PC-9 (cell line): ENCODE data around the gene KIF17. TPM values are rescaled to one million over a fixed set of nuclear protein-coding genes. Genes with fewer than 3 reads are reported as not detected.

Experiments
- BruUV-seq: library from RNA; stranded (reverse); fragments of 400-500 nt; replicated peaks from 2 replicates; lab custom pipeline; 2021; lab: Mats Ljungman, UMichigan
- CTCF ChIA-PET: fragments of 300-600 bp; sonication (Branson Sonifier 250); formaldehyde crosslinking; loops from one replicate; lab custom pipeline; 2022; ENCODE audit warnings: antibody characterized with exemption; lab: Charles Lee
- POLR2A ChIA-PET: fragments of 300-600 bp; sonication (Branson Sonifier 250); formaldehyde crosslinking; loops from one replicate; lab custom pipeline; 2022; ENCODE audit warnings: antibody characterized with exemption; ENCODE audit not compliant: unreplicated experiment; lab: Charles Lee
- DNase-seq, 2 experiments: peaks; one replicate each; pipeline versions ENCODE4 v3.0.0 to v3.0.0-alpha.2; 2015 to 2022; ENCODE audit warnings: mixed read lengths in 1 of 2
- H2AFZ ChIP-seq: fragments of 200-600 bp; sonication (generic); 2 replicates; pipeline ENCODE4 v1.8.1; 2017; ENCODE audit warnings: antibody characterized with exemption
- H3F3A ChIP-seq: fragments of 200-600 bp; sonication (generic); 2 replicates; pipeline ENCODE4 v1.8.1; 2017; ENCODE audit warnings: antibody characterized with exemption, mild to moderate bottlenecking, low read depth; ENCODE audit not compliant: insufficient read depth
- H3K27ac ChIP-seq: fragments of 200-600 bp; sonication (generic); 2 replicates; pipeline ENCODE4 v1.6.1; 2016; ENCODE audit warnings: mixed run types
- H3K27me3 ChIP-seq: fragments of 200-600 bp; sonication (generic); 2 replicates; pipeline ENCODE4 v1.6.1; 2016; ENCODE audit warnings: low read depth, mixed run types; ENCODE audit not compliant: insufficient read depth
- H3K36me3 ChIP-seq: fragments of 200-600 bp; sonication (generic); 2 replicates; pipeline ENCODE4 v1.6.1; 2016; ENCODE audit warnings: low read depth, mixed run types
- H3K4me1 ChIP-seq: fragments of 200-600 bp; sonication (generic); replicated peaks from 2 replicates; pipeline ENCODE4 v1.6.1; 2016; ENCODE audit warnings: mixed run types; ENCODE audit not compliant: insufficient read depth
- H3K4me2 ChIP-seq: fragments of 200-600 bp; sonication (generic); 2 replicates; pipeline ENCODE4 v1.6.1; 2017; ENCODE audit warnings: mixed run types
- H3K4me3 ChIP-seq: fragments of 200-600 bp; sonication (generic); 2 replicates; pipeline ENCODE4 v1.6.1; 2016; ENCODE audit warnings: mixed run types
- H3K79me2 ChIP-seq: fragments of 200-600 bp; sonication (generic); 2 replicates; pipeline ENCODE4 v1.6.1; 2017; ENCODE audit warnings: low read depth, mixed run types
- H3K9me2 ChIP-seq: fragments of 200-600 bp; sonication (generic); 2 replicates; pipeline ENCODE4 v1.8.1; 2017; ENCODE audit warnings: mild to moderate bottlenecking; ENCODE audit not compliant: insufficient read depth
- H3K9me3 ChIP-seq: fragments of 200-600 bp; sonication (generic); 2 replicates; pipeline ENCODE4 v1.8.1; 2016; ENCODE audit warnings: low read depth; ENCODE audit not compliant: insufficient read depth
- H4K20me1 ChIP-seq: fragments of 200-600 bp; sonication (generic); 2 replicates; pipeline ENCODE4 v1.8.1; 2017; ENCODE audit not compliant: insufficient read depth
- CTCF ChIP-seq: fragments of 200-600 bp; sonication (generic); conservative IDR thresholded peaks from 2 replicates; pipeline ENCODE4 v1.6.1; 2017; ENCODE audit warnings: mixed run types, antibody characterized with exemption, mild to moderate bottlenecking, moderate library complexity
- EZH2 ChIP-seq: fragments of 200-600 bp; sonication (generic); IDR thresholded peaks from 2 replicates; pipeline ENCODE4 v1.8.0; 2017; ENCODE audit warnings: antibody characterized with exemption, low read depth
- intact Hi-C: fragments of 100-400 bp; cut with micrococcal nuclease; formaldehyde crosslinking; loops from one replicate; pipeline ENCODE4 v1.10.0; 2022; ENCODE audit not compliant: unreplicated experiment
- total RNA-seq: library from RNA; stranded (reverse); gene quantifications from 2 replicates; pipeline ENCODE4 v1.2.3, GENCODE V29; 2021

The KIF17 gene
- total RNA-seq, 1 experiment from 2014 or later: 1.2 TPM

- Histone ChIP-seq H3K36me3 (no peaks in the 10 kb centered on the region), H3K27me3 (no peaks in the 10 kb centered on the region), H3K4me2 (no peak overlapping the region), H2AFZ (no peak overlapping the region), H3F3A (0 out of 2 replicates have a peak, but pooled peaks cover 10% of the 10 kb centered on the region), H3K4me3 (no peak overlapping the region), H3K79me2 (no peaks in the 10 kb centered on the region), H3K4me1 (peaks cover 19% of the 10 kb centered on the region), H3K27ac (no peak overlapping the region), H4K20me1 (no peaks in the 10 kb centered on the region), H3K9me3 (no peaks in the 10 kb centered on the region), H3K9me2 (no peaks in the 10 kb centered on the region)
- TF ChIP-seq EZH2 (no peak), CTCF (no peak)
- ChIA-PET CTCF (no interaction called here), POLR2A (no interaction called here)
- DNase-seq: no peak
- intact Hi-C loops: loop anchor here (5.0 to 10.0 kb wide), 2 partner anchors 53 to 706 kb away; partner anchors contain the start of gene PLA2G2E
- BruUV-seq: no TSS peak
Measured at GRCh38 chr1:20630729-20631128, 87.1 kb downstream of the KIF17 start.

DNA sequence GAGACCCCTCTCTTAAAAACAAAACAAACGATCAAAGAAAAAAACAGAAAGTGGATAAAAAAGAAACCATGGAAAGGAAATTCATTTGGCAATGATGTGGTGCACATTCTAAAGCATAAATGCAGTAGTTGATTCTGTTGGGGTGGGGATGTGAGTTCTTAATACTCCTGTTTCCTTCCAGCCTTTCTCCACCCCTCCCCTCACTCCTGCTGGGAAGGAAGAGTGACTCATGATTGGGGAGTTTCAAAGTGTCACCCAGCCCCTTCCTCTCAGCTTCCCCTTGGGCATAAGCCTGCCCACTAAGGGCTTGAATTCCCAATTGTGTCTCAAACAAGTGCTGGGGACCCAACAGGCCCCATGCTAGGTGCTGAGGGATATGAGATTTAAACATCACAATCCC lies 91.3 kb downstream of the KIF17 start:
- no peaks in the 10 kb centered on the region for H3K27me3 ChIP-seq
- H2AFZ ChIP-seq: no peak overlapping the region
- TF ChIP-seq EZH2: no peak
- no peak for TF ChIP-seq CTCF
- H4K20me1 ChIP-seq: no peaks in the 10 kb centered on the region
- H3K79me2 ChIP-seq: no peaks in the 10 kb centered on the region
- BruUV-seq: no TSS peak
- no peak for DNase-seq
- no peak overlapping the region for H3K4me2 ChIP-seq
- ChIA-PET POLR2A (no interaction called here), CTCF (no interaction called here)
- intact Hi-C loops: no loop called here
- H3K9me3 ChIP-seq: no peaks in the 10 kb centered on the region
- no peak overlapping the region for H3K27ac ChIP-seq
- H3K4me3 ChIP-seq: no peak overlapping the region
- no peaks in the 10 kb centered on the region for H3K36me3 ChIP-seq
- no peaks in the 10 kb centered on the region for H3F3A ChIP-seq
- no peaks in the 10 kb centered on the region for H3K4me1 ChIP-seq
- no peaks in the 10 kb centered on the region for H3K9me2 ChIP-seq

- Histone ChIP-seq H3K27ac (no peak overlapping the region), H3F3A (no peaks in the 10 kb centered on the region), H3K79me2 (no peaks in the 10 kb centered on the region), H3K9me3 (no peaks in the 10 kb centered on the region), H3K27me3 (no peaks in the 10 kb centered on the region), H3K4me2 (no peak overlapping the region), H2AFZ (no peak overlapping the region), H3K36me3 (no peaks in the 10 kb centered on the region), H4K20me1 (no peaks in the 10 kb centered on the region), H3K9me2 (no peaks in the 10 kb centered on the region), H3K4me1 (no peaks in the 10 kb centered on the region), H3K4me3 (no peak overlapping the region)
- no peak for TF ChIP-seq EZH2
- no peak for TF ChIP-seq CTCF
- no peak for DNase-seq
- ChIA-PET CTCF (no interaction called here), POLR2A (interaction anchor here (1.0 kb wide), 1 partner anchor 706 kb away, joined by 17 read pairs; no protein-coding TSS in a partner anchor)
- BruUV-seq: no TSS peak
- intact Hi-C loops: no loop called here
Measured at GRCh38 chr1:20626098-20626427, 91.7 kb downstream of the KIF17 start.
